GM12878 (cell line): ENCODE results near the gene ANKRD13C. TPM values are rescaled to one million over a fixed set of nuclear protein-coding genes. Genes with fewer than 3 reads are reported as not detected.

Source experiments
- ATAC-seq: fragments of 200-7000 bp; cut with Tn5 transposase; 3 replicates; pipeline ENCODE4 v1.9.1; 2020; ENCODE audit warnings: mild to moderate bottlenecking, moderate library complexity
- BruUV-seq: library from RNA; stranded (reverse); fragments of 400-500 nt; replicated peaks from 2 replicates; lab custom pipeline; 2021; lab: Mats Ljungman, UMichigan
- CTCF ChIA-PET: fragments of 300-600 bp; sonication (Branson Sonifier 250); formaldehyde crosslinking; extraction: SDS; loops from one replicate; lab custom pipeline; 2021; ENCODE audit warnings: inconsistent platforms; lab: Yijun Ruan, JAX
- POLR2A ChIA-PET: fragments of 350-600 bp; formaldehyde crosslinking; extraction: SDS; loops from one replicate; lab custom pipeline; 2021; ENCODE audit warnings: inconsistent platforms; lab: Charles Lee
- RAD21 ChIA-PET: fragments of 300-600 bp; sonication (Branson Sonifier 250); formaldehyde crosslinking; loops from one replicate; lab custom pipeline; 2023; ENCODE audit warnings: antibody characterized with exemption; ENCODE audit not compliant: unreplicated experiment; lab: Charles Lee
- SMC1A ChIA-PET: fragments of 300-600 bp; sonication (Branson Sonifier 250); formaldehyde crosslinking; loops from one replicate; lab custom pipeline; 2023; ENCODE audit not compliant: unreplicated experiment, uncharacterized antibody; lab: Charles Lee
- DNase-seq: peaks from one replicate; pipeline ENCODE4 v3.0.0-alpha.2; 2011; ENCODE audit warnings: low read depth, low spot score
- FAIRE-seq: peaks from 3 replicates; lab custom pipeline; 2011; peaks lifted over from hg19 to GRCh38; lab: Jason Lieb, UNC
- H2AFZ ChIP-seq: 2 replicates; pipeline ENCODE4 v1.6.0; 2011; ENCODE audit warnings: low read depth, low read length, control low read depth; ENCODE audit not compliant: control insufficient read depth
- H3K27ac ChIP-seq: 2 replicates; pipeline ENCODE4 v1.5.1; 2011; ENCODE audit warnings: control low read depth; ENCODE audit not compliant: control insufficient read depth, insufficient read depth
- H3K27me3 ChIP-seq, 2 experiments: replicated peaks in 1 of 2; 2 replicates each; pipeline versions ENCODE4 v1.6.0 to v1.6.1; 2011; ENCODE audit warnings: low read length in 1 of 2; ENCODE audit not compliant: control insufficient read depth in 2 of 2, insufficient read depth in 2 of 2
- H3K36me3 ChIP-seq, 2 experiments: 2 replicates each; pipeline ENCODE4 v1.5.1; 2011; ENCODE audit warnings: low read length in 1 of 2; ENCODE audit not compliant: control insufficient read depth in 2 of 2, insufficient read depth in 2 of 2
- H3K4me1 ChIP-seq: 2 replicates; pipeline ENCODE4 v1.6.1; 2011; ENCODE audit warnings: mild to moderate bottlenecking, low read length, moderate library complexity, mixed read lengths; ENCODE audit not compliant: control insufficient read depth, insufficient read depth
- H3K4me2 ChIP-seq: 2 replicates; pipeline ENCODE4 v1.6.0; 2011; ENCODE audit warnings: control low read depth; ENCODE audit not compliant: control insufficient read depth, insufficient read depth
- H3K4me3 ChIP-seq: fragments of 200-600 bp; sonication (generic); 2 replicates; pipeline ENCODE4 v1.5.1; 2016
- H3K79me2 ChIP-seq: 2 replicates; pipeline ENCODE4 v1.6.0; 2011; ENCODE audit warnings: low read length; ENCODE audit not compliant: control insufficient read depth, insufficient read depth
- H3K9ac ChIP-seq: 2 replicates; pipeline ENCODE4 v1.8.0; 2011; ENCODE audit warnings: low read length, control low read depth, mixed read lengths; ENCODE audit not compliant: control insufficient read depth, insufficient read depth
- H3K9me3 ChIP-seq: replicated peaks from 3 replicates; pipeline ENCODE4 v1.5.1; 2011; ENCODE audit warnings: mild to moderate bottlenecking, low read length; ENCODE audit not compliant: control insufficient read depth, insufficient read depth
- H4K20me1 ChIP-seq: 2 replicates; pipeline ENCODE4 v1.6.0; 2011; ENCODE audit not compliant: control insufficient read depth, insufficient read depth
- DPF2 ChIP-seq: fragments of 450-650 bp; IDR thresholded peaks from 2 replicates; pipeline ENCODE4 v1.6.1; 2017; ENCODE audit warnings: mild to moderate bottlenecking
- EED ChIP-seq: sonication (generic); IDR thresholded peaks from 2 replicates; pipeline ENCODE4 v1.6.1; 2016; ENCODE audit warnings: antibody characterized with exemption, low read depth
- HDGF ChIP-seq: fragments of 450-650 bp; IDR thresholded peaks from 2 replicates; pipeline ENCODE4 v1.6.1; 2016; ENCODE audit warnings: antibody characterized with exemption
- JUNB ChIP-seq: IDR thresholded peaks from 2 replicates; pipeline ENCODE4 v1.6.1; 2016; ENCODE audit warnings: antibody characterized with exemption, mild to moderate bottlenecking
- JUND ChIP-seq: IDR thresholded peaks from 2 replicates; pipeline ENCODE4 v1.6.1; 2012; ENCODE audit warnings: low read depth, mild to moderate bottlenecking, low read length, improper control_type of control experiment, moderate library complexity
- NFYA ChIP-seq: IDR thresholded peaks from 2 replicates; pipeline ENCODE4 v1.6.1; 2011; ENCODE audit warnings: low read depth, mild to moderate bottlenecking, low read length, improper control_type of control experiment, borderline replicate concordance
- RFX5 ChIP-seq: IDR thresholded peaks from 2 replicates; pipeline ENCODE4 v1.6.1; 2011; ENCODE audit warnings: low read depth, low read length, improper control_type of control experiment
- WGBS: methylation state at CpG from one replicate; pipeline ENCODE4 v1.1.6; 2016; ENCODE audit warnings: low lambda C conversion rate; ENCODE audit not compliant: insufficient replicate concordance, insufficient coverage; ENCODE audit errors: missing lambda C conversion rate; 5-methylcytosine and 5-hydroxymethylcytosine counted together
- in situ Hi-C: fragments of 300-500 bp; cut with MboI; formaldehyde crosslinking; loops from 9 replicates; pipeline ENCODE4 v1.14.3; 2018; ENCODE audit warnings: mixed read lengths
- intact Hi-C: fragments of 100-400 bp; cut with micrococcal nuclease; formaldehyde crosslinking; loops from one replicate; pipeline ENCODE4 v1.14.2; 2022; ENCODE audit not compliant: unreplicated experiment
- polyA plus RNA-seq, 11 experiments: library from polyadenylated mRNA; depleted of rRNA in 4 of 11; unstranded in 6 of 11; stranded (reverse) in 5 of 11; fragments of >200 nt; fragmentation: Nextera tagmentation in 4 of 11; fragmentation: Illumina TruSeq in 1 of 11; extraction: Ambion mirVana in 4 of 11; extraction: Trizol in 1 of 11; gene quantifications; 1 replicate in 1 of 11; 2 replicates in 10 of 11; pipeline versions ENCODE4 v1.2.1 to v1.2.3, GENCODE V29; 2011 to 2016; ENCODE audit warnings: inconsistent platforms in 2 of 11, missing spikeins in 2 of 11, low read depth in 1 of 11
- total RNA-seq, 4 experiments: library from RNA; depleted of rRNA in 3 of 4; stranded (reverse); fragments of >200 nt in 3 of 4; fragmentation: Illumina TruSeq in 1 of 4; extraction: Trizol in 1 of 4; gene quantifications; 2 replicates each; pipeline versions ENCODE4 v1.2.1 to v1.2.3, GENCODE V29; 2013 to 2021
- TF ChIP-seq, protein P1 (sequence below): fragments of 450-650 bp; IDR thresholded peaks from 2 replicates; pipeline ENCODE4 v1.6.1; 2017; ENCODE audit warnings: mild to moderate bottlenecking, moderate library complexity
- TF ChIP-seq, protein P2 (sequence below), 3 experiments: IDR thresholded peaks in 2 of 3; conservative IDR thresholded peaks in 1 of 3; 2 replicates each; pipeline ENCODE4 v1.5.1; 2011; ENCODE audit warnings: low read depth in 3 of 3, low read length in 3 of 3, mild to moderate bottlenecking in 3 of 3, control low read depth in 2 of 3, moderate library complexity in 2 of 3, inconsistent platforms in 1 of 3, mixed read lengths in 1 of 3; ENCODE audit not compliant: control insufficient read depth in 2 of 3, insufficient read depth in 1 of 3; ENCODE audit errors: extremely low read depth in 1 of 3
- TF ChIP-seq, protein P3 (sequence below): IDR thresholded peaks from 2 replicates; pipeline ENCODE4 v1.6.1; 2012; ENCODE audit warnings: improper control_type of control experiment, low read depth, low read length; ENCODE audit not compliant: insufficient replicate concordance

The ANKRD13C gene
- total and polyA plus RNA-seq, 10 of the 15 experiments (the other 5 are each of a cell fraction or from before 2014, with no cell fraction given) = 3.7 to 24.4 (median 14.1) TPM

DNA sequence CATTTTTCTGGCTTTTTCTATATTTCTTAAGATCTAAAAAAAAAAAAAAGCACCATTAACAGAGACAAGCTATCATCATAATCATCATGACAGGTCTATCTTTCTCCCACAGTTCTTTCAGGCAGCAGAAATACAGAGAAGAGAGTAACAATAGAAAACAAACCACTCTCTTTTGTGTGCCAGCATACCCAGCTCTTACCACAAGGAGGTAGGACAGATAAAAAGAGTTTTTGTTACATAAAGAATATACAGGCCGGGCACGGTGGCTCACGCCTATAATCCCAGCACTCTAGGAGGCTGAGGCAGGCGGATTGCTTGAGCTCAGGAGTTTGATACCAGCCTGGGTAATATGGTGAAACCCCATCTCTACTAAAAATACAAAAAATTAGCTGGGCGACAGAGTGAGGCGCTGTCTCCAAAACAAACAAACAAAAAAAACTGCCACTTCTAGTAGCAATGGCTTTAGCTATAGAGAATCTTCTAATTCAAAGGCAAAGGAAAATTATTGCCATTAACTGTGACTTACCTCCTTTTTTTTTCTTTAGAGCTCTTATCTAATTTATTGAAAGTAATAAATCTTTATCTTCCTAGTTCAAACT, 39.7 kb downstream of the ANKRD13C start (continued):
- TF ChIP-seq, protein P1, sequence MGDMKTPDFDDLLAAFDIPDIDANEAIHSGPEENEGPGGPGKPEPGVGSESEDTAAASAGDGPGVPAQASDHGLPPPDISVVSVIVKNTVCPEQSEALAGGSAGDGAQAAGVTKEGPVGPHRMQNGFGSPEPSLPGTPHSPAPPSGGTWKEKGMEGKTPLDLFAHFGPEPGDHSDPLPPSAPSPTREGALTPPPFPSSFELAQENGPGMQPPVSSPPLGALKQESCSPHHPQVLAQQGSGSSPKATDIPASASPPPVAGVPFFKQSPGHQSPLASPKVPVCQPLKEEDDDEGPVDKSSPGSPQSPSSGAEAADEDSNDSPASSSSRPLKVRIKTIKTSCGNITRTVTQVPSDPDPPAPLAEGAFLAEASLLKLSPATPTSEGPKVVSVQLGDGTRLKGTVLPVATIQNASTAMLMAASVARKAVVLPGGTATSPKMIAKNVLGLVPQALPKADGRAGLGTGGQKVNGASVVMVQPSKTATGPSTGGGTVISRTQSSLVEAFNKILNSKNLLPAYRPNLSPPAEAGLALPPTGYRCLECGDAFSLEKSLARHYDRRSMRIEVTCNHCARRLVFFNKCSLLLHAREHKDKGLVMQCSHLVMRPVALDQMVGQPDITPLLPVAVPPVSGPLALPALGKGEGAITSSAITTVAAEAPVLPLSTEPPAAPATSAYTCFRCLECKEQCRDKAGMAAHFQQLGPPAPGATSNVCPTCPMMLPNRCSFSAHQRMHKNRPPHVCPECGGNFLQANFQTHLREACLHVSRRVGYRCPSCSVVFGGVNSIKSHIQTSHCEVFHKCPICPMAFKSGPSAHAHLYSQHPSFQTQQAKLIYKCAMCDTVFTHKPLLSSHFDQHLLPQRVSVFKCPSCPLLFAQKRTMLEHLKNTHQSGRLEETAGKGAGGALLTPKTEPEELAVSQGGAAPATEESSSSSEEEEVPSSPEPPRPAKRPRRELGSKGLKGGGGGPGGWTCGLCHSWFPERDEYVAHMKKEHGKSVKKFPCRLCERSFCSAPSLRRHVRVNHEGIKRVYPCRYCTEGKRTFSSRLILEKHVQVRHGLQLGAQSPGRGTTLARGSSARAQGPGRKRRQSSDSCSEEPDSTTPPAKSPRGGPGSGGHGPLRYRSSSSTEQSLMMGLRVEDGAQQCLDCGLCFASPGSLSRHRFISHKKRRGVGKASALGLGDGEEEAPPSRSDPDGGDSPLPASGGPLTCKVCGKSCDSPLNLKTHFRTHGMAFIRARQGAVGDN = no peak
- TF ChIP-seq JUND = no peak

DNA sequence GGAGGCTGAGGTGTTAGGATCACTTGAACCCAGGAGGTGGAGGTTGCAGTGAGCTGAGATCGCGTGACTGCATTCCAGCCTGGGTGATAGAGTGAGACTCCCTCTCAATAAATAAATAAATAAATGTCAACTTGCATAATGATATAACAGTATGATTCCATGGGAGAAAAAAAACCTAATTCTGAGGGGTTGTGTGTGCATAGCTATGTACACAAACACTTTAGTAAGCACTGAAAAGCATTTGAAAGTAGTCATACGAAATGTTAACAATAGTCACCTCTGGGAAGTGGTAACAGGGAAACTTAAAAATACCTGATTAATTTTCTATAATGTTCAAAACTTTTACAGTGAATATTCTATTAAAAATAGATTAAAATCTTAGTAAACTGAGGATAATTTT, 43.2 kb downstream of the ANKRD13C start:
- no TSS peak for BruUV-seq
- POLR2A ChIA-PET = no interaction called here

More for the DNA sequence above, 43.2 kb downstream of the ANKRD13C start:
- FAIRE-seq (no peak), ATAC-seq (no peak), DNase-seq (no peak)
- H3K4me2 ChIP-seq = no peak overlapping the region
- no peak overlapping the region for H2AFZ ChIP-seq
- no peaks in the 10 kb centered on the region for H4K20me1 ChIP-seq
- RAD21 ChIA-PET = no interaction called here
- 95% methylated on average over 3 of the region's 3 CpGs for WGBS
- no peak overlapping the region for H3K9ac ChIP-seq
- no peaks in the 10 kb centered on the region for H3K27me3 ChIP-seq
- no peaks in the 10 kb centered on the region for H3K4me1 ChIP-seq
- H3K9me3 ChIP-seq = no peaks in the 10 kb centered on the region
- peaks cover 0 to 3% of the 10 kb centered on the region in 2 experiments; a peak in 2 of 4 replicates for H3K36me3 ChIP-seq
- no peak overlapping the region for H3K4me3 ChIP-seq
- H3K79me2 ChIP-seq = no peaks in the 10 kb centered on the region
- SMC1A ChIA-PET = interaction anchor here (1.2 to 1.6 kb wide), 3 partner anchors 55 to 176 kb away, joined by 3 to 4 read pairs (median 4); no protein-coding TSS in a partner anchor
- CTCF ChIA-PET = interaction anchor here (2.4 kb wide), 1 partner anchor 8 kb away, joined by 8 read pairs; no protein-coding TSS in a partner anchor
- intact Hi-C loops = no loop called here
- in situ Hi-C loops = no loop called here
- H3K27ac ChIP-seq = no peak overlapping the region
- TF ChIP-seq EED = no peak
- TF ChIP-seq, protein P2, sequence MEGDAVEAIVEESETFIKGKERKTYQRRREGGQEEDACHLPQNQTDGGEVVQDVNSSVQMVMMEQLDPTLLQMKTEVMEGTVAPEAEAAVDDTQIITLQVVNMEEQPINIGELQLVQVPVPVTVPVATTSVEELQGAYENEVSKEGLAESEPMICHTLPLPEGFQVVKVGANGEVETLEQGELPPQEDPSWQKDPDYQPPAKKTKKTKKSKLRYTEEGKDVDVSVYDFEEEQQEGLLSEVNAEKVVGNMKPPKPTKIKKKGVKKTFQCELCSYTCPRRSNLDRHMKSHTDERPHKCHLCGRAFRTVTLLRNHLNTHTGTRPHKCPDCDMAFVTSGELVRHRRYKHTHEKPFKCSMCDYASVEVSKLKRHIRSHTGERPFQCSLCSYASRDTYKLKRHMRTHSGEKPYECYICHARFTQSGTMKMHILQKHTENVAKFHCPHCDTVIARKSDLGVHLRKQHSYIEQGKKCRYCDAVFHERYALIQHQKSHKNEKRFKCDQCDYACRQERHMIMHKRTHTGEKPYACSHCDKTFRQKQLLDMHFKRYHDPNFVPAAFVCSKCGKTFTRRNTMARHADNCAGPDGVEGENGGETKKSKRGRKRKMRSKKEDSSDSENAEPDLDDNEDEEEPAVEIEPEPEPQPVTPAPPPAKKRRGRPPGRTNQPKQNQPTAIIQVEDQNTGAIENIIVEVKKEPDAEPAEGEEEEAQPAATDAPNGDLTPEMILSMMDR (IDR thresholded peaks at IDR 0.05 in 2 of 3, conservative IDR thresholded peaks at IDR 0.05 in 1 of 3; ENCODE audit: control insufficient read depth in 2 of 3, extremely low read depth in 1 of 3, insufficient read depth in 1 of 3, low read depth in 3 of 3, low read length in 3 of 3) = no peak
- no peak for TF ChIP-seq DPF2
- no peak for TF ChIP-seq HDGF
- TF ChIP-seq, protein P3, sequence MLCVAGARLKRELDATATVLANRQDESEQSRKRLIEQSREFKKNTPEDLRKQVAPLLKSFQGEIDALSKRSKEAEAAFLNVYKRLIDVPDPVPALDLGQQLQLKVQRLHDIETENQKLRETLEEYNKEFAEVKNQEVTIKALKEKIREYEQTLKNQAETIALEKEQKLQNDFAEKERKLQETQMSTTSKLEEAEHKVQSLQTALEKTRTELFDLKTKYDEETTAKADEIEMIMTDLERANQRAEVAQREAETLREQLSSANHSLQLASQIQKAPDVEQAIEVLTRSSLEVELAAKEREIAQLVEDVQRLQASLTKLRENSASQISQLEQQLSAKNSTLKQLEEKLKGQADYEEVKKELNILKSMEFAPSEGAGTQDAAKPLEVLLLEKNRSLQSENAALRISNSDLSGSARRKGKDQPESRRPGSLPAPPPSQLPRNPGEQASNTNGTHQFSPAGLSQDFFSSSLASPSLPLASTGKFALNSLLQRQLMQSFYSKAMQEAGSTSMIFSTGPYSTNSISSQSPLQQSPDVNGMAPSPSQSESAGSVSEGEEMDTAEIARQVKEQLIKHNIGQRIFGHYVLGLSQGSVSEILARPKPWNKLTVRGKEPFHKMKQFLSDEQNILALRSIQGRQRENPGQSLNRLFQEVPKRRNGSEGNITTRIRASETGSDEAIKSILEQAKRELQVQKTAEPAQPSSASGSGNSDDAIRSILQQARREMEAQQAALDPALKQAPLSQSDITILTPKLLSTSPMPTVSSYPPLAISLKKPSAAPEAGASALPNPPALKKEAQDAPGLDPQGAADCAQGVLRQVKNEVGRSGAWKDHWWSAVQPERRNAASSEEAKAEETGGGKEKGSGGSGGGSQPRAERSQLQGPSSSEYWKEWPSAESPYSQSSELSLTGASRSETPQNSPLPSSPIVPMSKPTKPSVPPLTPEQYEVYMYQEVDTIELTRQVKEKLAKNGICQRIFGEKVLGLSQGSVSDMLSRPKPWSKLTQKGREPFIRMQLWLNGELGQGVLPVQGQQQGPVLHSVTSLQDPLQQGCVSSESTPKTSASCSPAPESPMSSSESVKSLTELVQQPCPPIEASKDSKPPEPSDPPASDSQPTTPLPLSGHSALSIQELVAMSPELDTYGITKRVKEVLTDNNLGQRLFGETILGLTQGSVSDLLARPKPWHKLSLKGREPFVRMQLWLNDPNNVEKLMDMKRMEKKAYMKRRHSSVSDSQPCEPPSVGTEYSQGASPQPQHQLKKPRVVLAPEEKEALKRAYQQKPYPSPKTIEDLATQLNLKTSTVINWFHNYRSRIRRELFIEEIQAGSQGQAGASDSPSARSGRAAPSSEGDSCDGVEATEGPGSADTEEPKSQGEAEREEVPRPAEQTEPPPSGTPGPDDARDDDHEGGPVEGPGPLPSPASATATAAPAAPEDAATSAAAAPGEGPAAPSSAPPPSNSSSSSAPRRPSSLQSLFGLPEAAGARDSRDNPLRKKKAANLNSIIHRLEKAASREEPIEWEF = no peak
- TF ChIP-seq RFX5 = no peak
- TF ChIP-seq NFYA = no peak
- no peak for TF ChIP-seq JUNB
